CD14-positive monocyte (primary cell): Measurements from ENCODE around the gene PODXL. TPM values are rescaled to one million over a fixed set of nuclear protein-coding genes. Genes with fewer than 3 reads are reported as not detected.

ENCODE experiments used
- DNase-seq, 3 donors: peaks; one replicate each; pipeline ENCODE4 v3.0.0-alpha.2; 2011 to 2022
- H2AFZ ChIP-seq: 2 replicates; pipeline ENCODE4 v1.6.0; 2012; ENCODE audit warnings: mild to moderate bottlenecking, low read depth, low read length, inconsistent platforms; ENCODE audit not compliant: insufficient read depth, poor library complexity, severe bottlenecking
- H3K27ac ChIP-seq, 2 donors: 1 replicate in 1 of 2; 2 replicates in 1 of 2; pipeline ENCODE4 v1.5.1; 2012 to 2013; ENCODE audit warnings: low read length in 2 of 2, control low read depth in 1 of 2, inconsistent platforms in 1 of 2, low read depth in 1 of 2, mild to moderate bottlenecking in 1 of 2
- H3K27me3 ChIP-seq, 2 donors: one replicate each; pipeline versions ENCODE4 v1.6.0 to v1.6.1; 2011 to 2013; ENCODE audit warnings: low read length in 2 of 2; ENCODE audit not compliant: control insufficient read depth in 2 of 2, insufficient read depth in 2 of 2
- H3K36me3 ChIP-seq, 2 donors: replicated peaks in 1 of 2; 1 replicate in 1 of 2; 2 replicates in 1 of 2; pipeline versions ENCODE4 v1.5.1 to v1.6.1; 2012 to 2013; ENCODE audit warnings: low read length in 2 of 2, control low read depth in 1 of 2, inconsistent platforms in 1 of 2, mild to moderate bottlenecking in 1 of 2; ENCODE audit not compliant: insufficient read depth in 2 of 2, control insufficient read depth in 1 of 2
- H3K4me1 ChIP-seq, 2 donors: 1 replicate in 1 of 2; 2 replicates in 1 of 2; pipeline versions ENCODE4 v1.5.1 to v1.6.1; 2012 to 2013; ENCODE audit warnings: low read length in 2 of 2, control low read depth in 1 of 2, inconsistent platforms in 1 of 2, mild to moderate bottlenecking in 1 of 2, moderate library complexity in 1 of 2; ENCODE audit not compliant: insufficient read depth in 2 of 2, control insufficient read depth in 1 of 2
- H3K4me2 ChIP-seq: replicated peaks from 2 replicates; pipeline ENCODE3; 2012; ENCODE audit warnings: low read length, moderate library complexity, mild to moderate bottlenecking; ENCODE audit not compliant: poor library complexity, severe bottlenecking; ENCODE audit errors: extremely low read depth
- H3K4me3 ChIP-seq, 3 experiments: fragments of 200-600 bp in 1 of 3; sonication (generic) in 1 of 3; replicated peaks in 1 of 3; 1 replicate in 2 of 3; 2 replicates in 1 of 3; pipeline ENCODE4 v1.5.1; 2011 to 2013; ENCODE audit warnings: low read length in 3 of 3, mild to moderate bottlenecking in 3 of 3, control low read depth in 2 of 3, low read depth in 2 of 3, inconsistent platforms in 1 of 3, moderate library complexity in 1 of 3
- H3K79me2 ChIP-seq: 2 replicates; pipeline ENCODE4 v1.6.0; 2012; ENCODE audit warnings: mild to moderate bottlenecking, control low read depth, inconsistent platforms, low read length, moderate library complexity; ENCODE audit not compliant: insufficient read depth
- H3K9ac ChIP-seq: 2 replicates; pipeline ENCODE4 v1.6.0; 2017; ENCODE audit warnings: low read length, mild to moderate bottlenecking; ENCODE audit not compliant: insufficient read depth, poor library complexity, severe bottlenecking
- H3K9me3 ChIP-seq, 2 donors: replicated peaks in 1 of 2; 1 replicate in 1 of 2; 2 replicates in 1 of 2; pipeline versions ENCODE4 v1.5.1 to v1.6.1; 2012 to 2013; ENCODE audit warnings: low read length in 2 of 2, control low read depth in 1 of 2; ENCODE audit not compliant: control insufficient read depth in 1 of 2, insufficient read depth in 1 of 2
- H4K20me1 ChIP-seq: 2 replicates; pipeline ENCODE4 v1.6.0; 2012; ENCODE audit warnings: mild to moderate bottlenecking, low read length, control low read depth, moderate library complexity; ENCODE audit not compliant: insufficient read depth
- H3K27ac Mint-ChIP-seq, 7 donors: one replicate each; pipeline ENCODE4 v1.8.0; 2020; ENCODE audit warnings: mild to moderate bottlenecking in 7 of 7, mixed read lengths in 7 of 7, moderate library complexity in 6 of 7, inconsistent platforms in 2 of 7
- H3K27me3 Mint-ChIP-seq, 3 donors: one replicate each; pipeline ENCODE4 v1.8.0; 2021 to 2022; ENCODE audit warnings: low read depth in 3 of 3, mild to moderate bottlenecking in 3 of 3, mixed read lengths in 3 of 3, moderate library complexity in 3 of 3, inconsistent platforms in 1 of 3
- H3K36me3 Mint-ChIP-seq, 2 donors: one replicate each; pipeline ENCODE4 v1.8.0; 2020; ENCODE audit warnings: mixed read lengths in 2 of 2, inconsistent platforms in 1 of 2, mild to moderate bottlenecking in 1 of 2
- H3K4me1 Mint-ChIP-seq: one replicate; pipeline ENCODE4 v1.8.0; 2020; ENCODE audit warnings: mild to moderate bottlenecking, mixed read lengths
- H3K4me3 Mint-ChIP-seq, 2 donors: one replicate each; pipeline ENCODE4 v1.8.0; 2020; ENCODE audit warnings: mild to moderate bottlenecking in 2 of 2, mixed read lengths in 2 of 2, moderate library complexity in 1 of 2
- H3K9me3 Mint-ChIP-seq, 7 donors: one replicate each; pipeline ENCODE4 v1.8.0; 2020 to 2022; ENCODE audit warnings: mixed read lengths in 7 of 7, mild to moderate bottlenecking in 6 of 7, moderate library complexity in 6 of 7, inconsistent platforms in 2 of 7
- whole genome bisulfite sequencing: methylation state at CpG from one replicate; pipeline ENCODE4 v1.1.5; 2013; ENCODE audit warnings: missing lambda C conversion rate; ENCODE audit not compliant: insufficient coverage; 5-methylcytosine and 5-hydroxymethylcytosine counted together
- intact Hi-C, 2 donors: fragments of 100-400 bp; cut with micrococcal nuclease; formaldehyde crosslinking; loops; one replicate each; pipeline versions ENCODE4 v1.15.0 to v1.15.1; 2023
- polyA plus RNA-seq, 3 donors: library from polyadenylated mRNA; depleted of rRNA in 1 of 3; unstranded in 2 of 3; stranded (reverse) in 1 of 3; fragments of 300-500 nt in 2 of 3; fragments of >200 nt in 1 of 3; fragmentation: Illumina TruSeq in 2 of 3; gene quantifications; 1 replicate in 2 of 3; 2 replicates in 1 of 3; pipeline ENCODE4 v1.2.3, GENCODE V29; 2012 to 2021
- TF ChIP-seq, protein P1 (sequence below): fragments of 200-600 bp; IDR thresholded peaks from one replicate; pipeline ENCODE4 v1.8.0; 2022; ENCODE audit warnings: antibody characterized with exemption, mild to moderate bottlenecking

Gene PODXL
- polyA plus RNA-seq, 3 donors: 0.20 to 0.25 TPM; not detected in 1

DNA sequence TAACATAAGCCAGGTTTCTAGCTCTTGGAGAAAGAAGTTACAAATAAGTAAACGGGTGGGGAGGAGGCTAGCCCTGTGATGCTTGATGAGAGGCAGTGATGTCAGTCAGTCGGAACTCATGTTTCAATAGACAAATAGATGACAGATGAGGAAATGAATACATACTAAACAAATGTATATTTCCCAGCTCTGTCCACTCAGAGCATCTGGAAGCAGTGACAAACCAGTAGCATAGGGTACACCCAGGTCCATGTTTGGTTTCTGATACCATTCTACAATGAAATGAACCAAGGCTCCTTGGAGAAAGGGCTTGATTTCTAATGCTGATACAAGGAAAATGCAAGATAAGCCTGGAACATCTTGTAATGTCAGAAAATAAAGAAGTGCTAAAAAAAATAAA is 30.6 kb downstream of the PODXL start:
- Histone ChIP-seq H2AFZ (no peak overlapping the region), H3K27me3 (no peaks in the 10 kb centered on the region), H3K36me3 (no peaks in the 10 kb centered on the region), H3K79me2 (no peaks in the 10 kb centered on the region), H3K27ac (no peak overlapping the region), H3K4me3 (no peak overlapping the region), H3K9ac (no peak overlapping the region), H3K4me2 (no peak overlapping the region), H3K4me1 (no peaks in the 10 kb centered on the region), H3K9me3 (no peaks in the 10 kb centered on the region), H4K20me1 (no peaks in the 10 kb centered on the region)
- intact Hi-C loops: no loop called here
- WGBS: no CpG with 5 or more reads among the region's 2 CpGs
- no peak overlapping the region for H3K27ac Mint-ChIP-seq
- H3K4me1 Mint-ChIP-seq: peaks cover 8% of the 10 kb centered on the region
- H3K27me3 Mint-ChIP-seq: peaks cover 0 to 4% (median 3%) of the 10 kb centered on the region in 3 donors
- TF ChIP-seq, protein P1, sequence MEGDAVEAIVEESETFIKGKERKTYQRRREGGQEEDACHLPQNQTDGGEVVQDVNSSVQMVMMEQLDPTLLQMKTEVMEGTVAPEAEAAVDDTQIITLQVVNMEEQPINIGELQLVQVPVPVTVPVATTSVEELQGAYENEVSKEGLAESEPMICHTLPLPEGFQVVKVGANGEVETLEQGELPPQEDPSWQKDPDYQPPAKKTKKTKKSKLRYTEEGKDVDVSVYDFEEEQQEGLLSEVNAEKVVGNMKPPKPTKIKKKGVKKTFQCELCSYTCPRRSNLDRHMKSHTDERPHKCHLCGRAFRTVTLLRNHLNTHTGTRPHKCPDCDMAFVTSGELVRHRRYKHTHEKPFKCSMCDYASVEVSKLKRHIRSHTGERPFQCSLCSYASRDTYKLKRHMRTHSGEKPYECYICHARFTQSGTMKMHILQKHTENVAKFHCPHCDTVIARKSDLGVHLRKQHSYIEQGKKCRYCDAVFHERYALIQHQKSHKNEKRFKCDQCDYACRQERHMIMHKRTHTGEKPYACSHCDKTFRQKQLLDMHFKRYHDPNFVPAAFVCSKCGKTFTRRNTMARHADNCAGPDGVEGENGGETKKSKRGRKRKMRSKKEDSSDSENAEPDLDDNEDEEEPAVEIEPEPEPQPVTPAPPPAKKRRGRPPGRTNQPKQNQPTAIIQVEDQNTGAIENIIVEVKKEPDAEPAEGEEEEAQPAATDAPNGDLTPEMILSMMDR: no peak
- H3K9me3 Mint-ChIP-seq: no peaks in the 10 kb centered on the region
- no peaks in the 10 kb centered on the region for H3K36me3 Mint-ChIP-seq
- no peak overlapping the region for H3K4me3 Mint-ChIP-seq
- DNase-seq: no peak

DNA sequence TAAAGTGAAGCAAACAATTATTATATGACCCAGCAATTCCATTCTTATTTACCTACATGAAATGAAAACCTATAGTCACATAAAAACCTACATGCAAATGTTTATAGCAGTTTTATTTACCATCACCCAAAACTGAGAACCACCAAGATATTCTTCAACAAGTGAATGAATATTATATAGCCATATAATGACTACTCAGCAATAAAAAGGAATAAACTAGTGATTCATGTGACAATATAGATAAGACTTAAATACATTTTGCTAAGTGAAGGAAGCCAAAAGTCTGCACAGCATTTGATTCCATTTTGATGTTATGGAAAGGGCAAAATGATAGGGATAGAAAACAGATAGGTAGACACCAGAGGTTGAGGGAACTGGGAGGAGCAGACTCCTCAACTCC is 31.7 kb downstream of the PODXL start:
- H3K79me2 ChIP-seq: no peaks in the 10 kb centered on the region
- H3K27me3 ChIP-seq: no peaks in the 10 kb centered on the region
- no peaks in the 10 kb centered on the region for H3K4me1 ChIP-seq
- Mint-ChIP-seq H3K4me3 (no peak overlapping the region), H3K4me1 (peaks cover 8% of the 10 kb centered on the region), H3K27me3 (peaks cover 0 to 4% (median 3%) of the 10 kb centered on the region in 3 donors), H3K36me3 (no peaks in the 10 kb centered on the region), H3K27ac (no peak overlapping the region), H3K9me3 (no peaks in the 10 kb centered on the region)
- H3K4me2 ChIP-seq: no peak overlapping the region
- no peak overlapping the region for H3K4me3 ChIP-seq
- H3K9me3 ChIP-seq: no peaks in the 10 kb centered on the region
- no peak overlapping the region for H3K27ac ChIP-seq
- intact Hi-C loops: no loop called here
- no peak overlapping the region for H2AFZ ChIP-seq
- H4K20me1 ChIP-seq: no peaks in the 10 kb centered on the region
- DNase-seq: no peak
- TF ChIP-seq, protein P1: no peak
- H3K9ac ChIP-seq: no peak overlapping the region
- H3K36me3 ChIP-seq: no peaks in the 10 kb centered on the region
